ENCODE data around the gene ATP6V1F. TPM values are rescaled to one million over a fixed set of nuclear protein-coding genes. Genes with fewer than 3 reads are reported as not detected.

ATP6V1F gene, protein sequence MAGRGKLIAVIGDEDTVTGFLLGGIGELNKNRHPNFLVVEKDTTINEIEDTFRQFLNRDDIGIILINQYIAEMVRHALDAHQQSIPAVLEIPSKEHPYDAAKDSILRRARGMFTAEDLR
- total RNA-seq: 128 and 142 TPM in 2 replicates

DNA sequence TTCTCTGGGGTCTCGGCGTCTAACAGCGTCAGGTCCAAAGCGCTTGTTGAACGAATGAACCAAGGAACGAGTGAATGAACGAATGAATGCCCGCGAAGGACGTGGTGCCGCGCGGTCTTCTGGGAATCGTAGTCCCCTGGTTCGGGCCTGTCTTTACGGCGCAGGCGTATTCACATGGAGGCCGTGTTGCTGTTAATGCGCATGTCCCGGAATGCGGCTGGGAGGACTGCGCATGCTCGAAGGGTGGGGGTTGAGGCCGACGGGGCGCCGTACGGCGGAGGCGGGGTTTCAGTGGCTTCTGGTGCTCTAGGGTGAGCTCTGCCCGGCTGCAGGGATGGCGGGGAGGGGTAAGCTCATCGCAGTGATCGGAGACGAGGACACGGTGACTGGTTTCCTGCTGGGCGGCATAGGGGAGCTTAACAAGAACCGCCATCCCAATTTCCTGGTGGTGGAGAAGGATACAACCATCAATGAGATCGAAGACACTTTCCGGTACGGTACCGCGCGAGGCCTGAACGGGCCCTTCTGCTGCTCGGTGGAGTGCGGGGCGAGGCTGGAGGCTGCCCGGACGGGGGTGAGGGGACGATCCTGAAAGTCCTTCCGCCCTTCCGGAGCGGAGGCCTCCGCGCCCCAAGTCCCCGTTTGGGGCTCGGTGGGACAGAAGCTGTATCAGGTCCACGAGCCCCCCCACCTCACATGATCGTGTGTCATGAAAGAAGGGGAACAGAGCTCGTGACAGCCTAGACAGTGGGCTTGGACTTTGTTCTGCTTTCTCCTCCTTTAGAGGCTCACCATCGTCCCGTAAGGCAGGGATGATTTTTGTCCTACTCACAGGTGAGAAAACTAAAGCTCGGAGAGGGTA lies at the start of gene ATP6V1F:
Gene ATP6V1F, plus strand, starts transcription at position 286 of the 862 bp plus-strand sequence. Its CDS starts 49 bp downstream, at position 335.

GRCh38 chr7:128830231-128831177 lies 32.2 kb upstream of the ATP6V1F start, which contains the start of gene FLNC:
Gene FLNC (plus strand): TSS chr7:128830406. CDS start chr7:128830638, 232 bp downstream.

GRCh38 chr7:128910569-128910945 lies 47.9 kb downstream of the ATP6V1F start, which contains the start of gene KCP:
Gene KCP (minus strand): TSS chr7:128910709. CDS start chr7:128910676, 33 bp downstream.

Other genes starting within 250 kb of the ATP6V1F start
- gene GARIN1A, start 190.6 kb upstream of the ATP6V1F start, total RNA-seq: under 0.01 and 0.07 TPM in 2 replicates
- gene CALU, start 123.5 kb upstream of the ATP6V1F start, total RNA-seq: 250 TPM in 2 replicates
- not detected in 2 replicates for gene OPN1SW, start 87.1 kb upstream of the ATP6V1F start, total RNA-seq
- 0.07 and 0.79 TPM in 2 replicates for gene CCDC136, start 70.9 kb upstream of the ATP6V1F start, total RNA-seq
- 180 and 210 TPM in 2 replicates for gene FLNC, start 32.5 kb upstream of the ATP6V1F start, total RNA-seq
- not detected in 2 replicates for gene KCP, start 47.9 kb downstream of the ATP6V1F start, total RNA-seq
- gene IRF5, start 75.1 kb downstream of the ATP6V1F start, total RNA-seq: 0.20 and 2.9 TPM in 2 replicates
- gene TNPO3, start 192.3 kb downstream of the ATP6V1F start, total RNA-seq: 47.0 and 47.3 TPM in 2 replicates

Data from mammary microvascular endothelial cell (primary cell).